Measurements from ENCODE around the gene CBFB. TPM values are rescaled to one million over a fixed set of nuclear protein-coding genes. Genes with fewer than 3 reads are reported as not detected.

Gene CBFB
- total and polyA plus RNA-seq, 9 of the 15 experiments (the other 6 are each of a cell fraction or from before 2014, with no cell fraction given) = 22.0 to 112 (median 66.5) TPM

- Histone ChIP-seq H3K27ac (ENCODE audit: extremely low read depth, low read depth, low read length) (no peak overlapping the region), H3K9ac (ENCODE audit: insufficient read depth in 1 of 2, low read depth in 2 of 2, low read length in 2 of 2) (no peak overlapping the region), H3K4me1 (replicated peaks in 1 of 2; ENCODE audit: control insufficient read depth in 2 of 2, insufficient read depth in 2 of 2, low read length in 2 of 2) (no peaks in the 10 kb centered on the region), H3K27me3 (ENCODE audit: control insufficient read depth in 2 of 2, insufficient read depth in 2 of 2, low read length in 2 of 2) (no peaks in the 10 kb centered on the region), H4K20me1 (replicated peaks; ENCODE audit: control insufficient read depth, insufficient read depth, low read length) (no peaks in the 10 kb centered on the region), H3K4me3 (no peak overlapping the region), H3K9me1 (ENCODE audit: control insufficient read depth, insufficient read depth, low read length) (no peaks in the 10 kb centered on the region), H3K79me2 (ENCODE audit: control insufficient read depth, insufficient read depth, low read length) (peaks cover 55% of the 10 kb centered on the region), H3K9me3 (replicated peaks; ENCODE audit: control insufficient read depth, insufficient read depth, low read depth, low read length) (no peaks in the 10 kb centered on the region), H3K4me2 (ENCODE audit: insufficient read depth, low read length) (no peak overlapping the region), H2AFZ (ENCODE audit: low read depth, low read length) (no peak overlapping the region), H3K36me3 (ENCODE audit: control insufficient read depth, insufficient read depth, low read length) (peaks cover 65% of the 10 kb centered on the region; the same call in 2 of the 3 replicates)
- ChIA-PET POLR2A (interaction anchor here (1.0 to 2.6 kb wide), 5 partner anchors 8 to 19 kb away, joined by 3 to 9 read pairs (median 4); no protein-coding TSS in a partner anchor), CTCF (ENCODE audit: low intra/inter-chr PET ratio) (no interaction called here)
- ATAC-seq (no peak), FAIRE-seq (peak; percentile 54), DNase-seq (ENCODE audit: extremely low read depth in 1 of 4, low spot score in 3 of 4) (no peak)
- no TSS peak for BruUV-seq (replicated peaks)
- WGBS (ENCODE audit: insufficient coverage, low coverage, missing lambda C conversion rate) = 89% methylated on average over 2 of the region's 2 CpGs
- in situ Hi-C loops (cut with MboI) (no loop called here), intact Hi-C loops (cut with micrococcal nuclease) (no loop called here)
- no peak for TF ChIP-seq ZNF668 (CRISPR knock-in tag; IDR thresholded peaks at IDR 0.05)
- TF ChIP-seq MXI1 (IDR thresholded peaks at IDR 0.05; ENCODE audit: low read depth, low read length) = no peak
- no peak for TF ChIP-seq HNRNPK (IDR thresholded peaks at IDR 0.05; ENCODE audit: low read depth, low read length, poor library complexity, severe bottlenecking)
- no peak for TF ChIP-seq E2F6 (IDR thresholded peaks at IDR 0.05; ENCODE audit: borderline replicate concordance in 1 of 2, extremely low read depth in 1 of 2, insufficient read depth in 1 of 2, insufficient read length in 1 of 2, low read depth in 1 of 2, low read length in 1 of 2, poor library complexity in 1 of 2, severe bottlenecking in 1 of 2)
- no peak for TF ChIP-seq ZNF77 (CRISPR knock-in tag; IDR thresholded peaks at IDR 0.05)
- TF ChIP-seq MNT (conservative IDR thresholded peaks at IDR 0.05) = no peak
- TF ChIP-seq ZNF766 (CRISPR knock-in tag; conservative IDR thresholded peaks at IDR 0.05) = no peak
- no peak for TF ChIP-seq WHSC1 (IDR thresholded peaks at IDR 0.05; ENCODE audit: low read length)
- no peak for TF ChIP-seq HOMEZ (CRISPR knock-in tag; IDR thresholded peaks at IDR 0.05)
- TF ChIP-seq ARHGAP35 (IDR thresholded peaks at IDR 0.05; ENCODE audit: partially characterized antibody) = no peak
- TF ChIP-seq PATZ1 (CRISPR knock-in tag; IDR thresholded peaks at IDR 0.05; ENCODE audit: borderline replicate concordance) = no peak
- TF ChIP-seq CSDE1 (IDR thresholded peaks at IDR 0.05) = no peak
- no peak for TF ChIP-seq ARID2 (IDR thresholded peaks at IDR 0.05)
Measured at GRCh38 chr16:67040166-67040565, 11.2 kb downstream of the CBFB start.
